ENCODE measurements around the gene SH2B3.

The SH2B3 gene

GRCh38 chr12:111409780-111410430, 4.2 kb downstream of the SH2B3 start:
- no peak for DNase-seq (ENCODE audit: low read depth)
- H3K4me3 ChIP-seq (ENCODE audit: control insufficient read depth, low read depth, low read length): peak overlapping the region; percentile 32
- no peak for TF ChIP-seq CTCF (IDR thresholded peaks at IDR 0.05; ENCODE audit: control insufficient read depth, insufficient read depth, low read depth, low read length, missing control alignments)

GRCh38 chr12:111410431-111411184, 4.9 kb downstream of the SH2B3 start:
- no peak for TF ChIP-seq CTCF (IDR thresholded peaks at IDR 0.05; ENCODE audit: control insufficient read depth, insufficient read depth, low read depth, low read length, missing control alignments)
- H3K4me3 ChIP-seq (ENCODE audit: control insufficient read depth, low read depth, low read length): no peak overlapping the region
- DNase-seq (ENCODE audit: low read depth): no peak

GRCh38 chr12:111411185-111411764, 5.6 kb downstream of the SH2B3 start:
- no peak overlapping the region for H3K4me3 ChIP-seq (ENCODE audit: control insufficient read depth, low read depth, low read length)
- no peak for TF ChIP-seq CTCF (IDR thresholded peaks at IDR 0.05; ENCODE audit: control insufficient read depth, insufficient read depth, low read depth, low read length, missing control alignments)
- no peak for DNase-seq (ENCODE audit: low read depth)

- no peak for TF ChIP-seq CTCF (IDR thresholded peaks at IDR 0.05; ENCODE audit: control insufficient read depth, insufficient read depth, low read depth, low read length, missing control alignments)
- DNase-seq (ENCODE audit: low read depth): no peak
- H3K4me3 ChIP-seq (ENCODE audit: control insufficient read depth, low read depth, low read length): no peak overlapping the region
Observed at GRCh38 chr12:111412007-111412829, 6.5 kb downstream of the SH2B3 start.

GRCh38 chr12:111412830-111413441, 7.2 kb downstream of the SH2B3 start:
- H3K4me3 ChIP-seq (ENCODE audit: control insufficient read depth, low read depth, low read length): no peak overlapping the region
- TF ChIP-seq CTCF (IDR thresholded peaks at IDR 0.05; ENCODE audit: control insufficient read depth, insufficient read depth, low read depth, low read length, missing control alignments): no peak
- no peak for DNase-seq (ENCODE audit: low read depth)

All from AG09309 (cell line).